Prostate gland (tissue), 2 donors: ENCODE results near the gene ITSN1. TPM values are rescaled to one million over a fixed set of nuclear protein-coding genes. Genes with fewer than 3 reads are reported as not detected.
"Not testable (repeated sequence)": the region's sequence is repeated elsewhere in the genome, so short reads cannot be mapped to it uniquely, and the experiment has no call there.

Experiments
- DNase-seq: peaks from one replicate; pipeline ENCODE4 v3.0.0-alpha.2; 2019; ENCODE audit warnings: low spot score
- H3K27ac ChIP-seq, 2 donors: fragments of 200-600 bp; sonication (generic); 2 replicates each; pipeline ENCODE4 v1.5.1; 2017 to 2019
- H3K27me3 ChIP-seq: fragments of 200-600 bp; sonication (generic); replicated peaks from 2 replicates; pipeline ENCODE4 v1.5.1; 2019; ENCODE audit not compliant: insufficient read depth
- H3K36me3 ChIP-seq, 2 donors: fragments of 200-600 bp; sonication (generic); 1 replicate in 1 of 2; 2 replicates in 1 of 2; pipeline versions ENCODE4 v1.5.1 to v1.8.1; 2017 to 2019
- H3K4me1 ChIP-seq: fragments of 200-600 bp; sonication (generic); replicated peaks from 2 replicates; pipeline ENCODE4 v1.5.1; 2019
- H3K4me3 ChIP-seq, 2 donors: fragments of 200-600 bp; sonication (generic); 2 replicates each; pipeline ENCODE4 v1.5.1; 2017 to 2019
- H3K9me3 ChIP-seq: fragments of 200-600 bp; sonication (generic); 2 replicates; pipeline ENCODE4 v1.5.1; 2017
- POLR2A ChIP-seq: fragments of 450-650 bp; IDR thresholded peaks from one replicate; pipeline ENCODE4 v1.6.1; 2016; ENCODE audit warnings: antibody characterized with exemption, mild to moderate bottlenecking
- POLR2AphosphoS5 ChIP-seq: sonication (generic); formaldehyde crosslinking; IDR thresholded peaks from one replicate; pipeline ENCODE4 v1.6.1; 2017; ENCODE audit warnings: antibody characterized with exemption
- WGBS: methylation state at CpG from one replicate; pipeline ENCODE4 v1.1.5; 2018; 5-methylcytosine and 5-hydroxymethylcytosine counted together
- intact Hi-C: fragments of 100-400 bp; cut with DNase I; formaldehyde crosslinking; loops from one replicate; pipeline ENCODE4 v1.14.2; 2022
- total RNA-seq, 2 donors: library from RNA; depleted of rRNA; stranded (reverse); fragments of >200 nt; gene quantifications; one replicate each; pipeline ENCODE4 v1.1.0, GENCODE V29; 2016
- TF ChIP-seq, protein P1 (sequence below), 4 experiments: fragments of 200-600 bp in 2 of 4; fragments of 450-650 bp in 2 of 4; sonication (generic) in 2 of 4; IDR thresholded peaks; 1 replicate in 3 of 4; 2 replicates in 1 of 4; pipeline ENCODE4 v1.5.1; 2016 to 2019; ENCODE audit warnings: antibody characterized with exemption in 4 of 4, mild to moderate bottlenecking in 2 of 4, moderate library complexity in 2 of 4

Gene ITSN1
- total RNA-seq, 2 donors from 2014 or later, result 14.8 to 44.9 TPM

GRCh38 chr21:33864150-33864549, 221.8 kb downstream of the ITSN1 start:
- H3K36me3 ChIP-seq, result no peaks in the 10 kb centered on the region
- intact Hi-C loops, result no loop called here
- DNase-seq, result no peak
- no peaks in the 10 kb centered on the region for H3K27me3 ChIP-seq
- no peaks in the 10 kb centered on the region for H3K9me3 ChIP-seq
- no peaks in the 10 kb centered on the region for H3K4me1 ChIP-seq
- no peak overlapping the region for H3K4me3 ChIP-seq
- WGBS, result 79% methylated on average over 1 of the region's 1 CpG
- TF ChIP-seq POLR2AphosphoS5 (no peak), POLR2A (no peak)
- TF ChIP-seq, protein P1, sequence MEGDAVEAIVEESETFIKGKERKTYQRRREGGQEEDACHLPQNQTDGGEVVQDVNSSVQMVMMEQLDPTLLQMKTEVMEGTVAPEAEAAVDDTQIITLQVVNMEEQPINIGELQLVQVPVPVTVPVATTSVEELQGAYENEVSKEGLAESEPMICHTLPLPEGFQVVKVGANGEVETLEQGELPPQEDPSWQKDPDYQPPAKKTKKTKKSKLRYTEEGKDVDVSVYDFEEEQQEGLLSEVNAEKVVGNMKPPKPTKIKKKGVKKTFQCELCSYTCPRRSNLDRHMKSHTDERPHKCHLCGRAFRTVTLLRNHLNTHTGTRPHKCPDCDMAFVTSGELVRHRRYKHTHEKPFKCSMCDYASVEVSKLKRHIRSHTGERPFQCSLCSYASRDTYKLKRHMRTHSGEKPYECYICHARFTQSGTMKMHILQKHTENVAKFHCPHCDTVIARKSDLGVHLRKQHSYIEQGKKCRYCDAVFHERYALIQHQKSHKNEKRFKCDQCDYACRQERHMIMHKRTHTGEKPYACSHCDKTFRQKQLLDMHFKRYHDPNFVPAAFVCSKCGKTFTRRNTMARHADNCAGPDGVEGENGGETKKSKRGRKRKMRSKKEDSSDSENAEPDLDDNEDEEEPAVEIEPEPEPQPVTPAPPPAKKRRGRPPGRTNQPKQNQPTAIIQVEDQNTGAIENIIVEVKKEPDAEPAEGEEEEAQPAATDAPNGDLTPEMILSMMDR (IDR thresholded peaks at IDR 0.05), result no peak
- H3K27ac ChIP-seq, result no peak overlapping the region

DNA sequence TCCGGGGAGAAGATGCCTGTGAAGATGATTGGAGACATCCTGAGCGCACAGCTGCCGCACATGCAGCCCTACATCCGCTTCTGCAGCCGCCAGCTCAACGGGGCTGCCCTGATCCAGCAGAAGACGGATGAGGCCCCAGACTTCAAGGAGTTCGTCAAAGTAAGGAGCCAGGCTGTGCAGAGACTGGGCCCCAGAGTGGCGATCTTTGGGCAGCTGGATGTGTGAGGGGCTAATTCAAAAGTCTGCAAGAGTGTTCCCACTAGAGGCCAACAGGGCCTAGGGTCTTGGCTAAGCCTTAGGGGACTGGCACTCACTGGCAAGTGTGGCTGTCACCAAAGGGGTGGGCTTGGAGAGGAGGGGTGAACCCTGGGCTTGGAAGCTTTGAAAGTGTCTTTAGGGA, 222.9 kb downstream of the ITSN1 start:
- H3K4me3 ChIP-seq, result no peak overlapping the region
- H3K27ac ChIP-seq, result no peak overlapping the region
- DNase-seq, result no peak
- intact Hi-C loops, result no loop called here
- no peaks in the 10 kb centered on the region for H3K27me3 ChIP-seq
- TF ChIP-seq, protein P1 (IDR thresholded peaks at IDR 0.05), result no peak
- no peak for TF ChIP-seq POLR2A
- TF ChIP-seq POLR2AphosphoS5, result no peak
- H3K9me3 ChIP-seq, result no peaks in the 10 kb centered on the region
- H3K36me3 ChIP-seq, result no peaks in the 10 kb centered on the region
- WGBS, result 89% methylated on average over 9 of the region's 9 CpGs
- no peaks in the 10 kb centered on the region for H3K4me1 ChIP-seq

DNA sequence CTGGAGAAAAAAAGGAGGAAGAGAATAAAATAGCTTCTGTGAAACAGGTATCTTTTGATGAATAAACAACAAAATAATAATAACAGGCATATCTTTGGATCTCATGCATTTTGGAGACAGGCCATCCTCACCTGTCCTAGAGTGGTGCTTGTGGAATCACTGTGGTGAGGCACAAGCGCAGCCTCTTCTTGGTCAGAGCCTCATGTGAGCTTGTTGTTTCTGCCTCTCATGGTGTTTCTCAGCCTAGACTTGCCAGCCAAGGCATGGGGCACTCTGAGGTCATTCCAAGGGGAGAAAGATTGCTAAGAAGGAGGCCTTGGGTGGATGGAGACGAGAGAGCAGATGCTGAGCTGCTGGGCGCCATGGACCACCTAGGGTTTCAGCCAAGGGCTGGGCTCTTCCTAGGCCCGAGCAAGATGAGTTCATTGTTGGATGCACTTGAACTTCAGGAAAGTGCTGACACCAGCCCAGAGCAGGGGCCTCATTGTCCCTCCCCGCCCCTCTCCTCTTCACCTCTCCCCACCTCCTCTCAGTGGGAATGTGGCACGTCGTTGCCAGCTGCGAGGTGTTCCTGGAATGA, 223.8 kb downstream of the ITSN1 start:
- Histone ChIP-seq H3K27ac (no peak overlapping the region), H3K9me3 (no peaks in the 10 kb centered on the region), H3K4me3 (no peak overlapping the region), H3K36me3 (no peaks in the 10 kb centered on the region), H3K4me1 (no peaks in the 10 kb centered on the region), H3K27me3 (no peaks in the 10 kb centered on the region)
- 88% methylated on average over 7 of the region's 8 CpGs for WGBS
- DNase-seq, result no peak
- intact Hi-C loops, result no loop called here
- TF ChIP-seq POLR2A, result no peak
- TF ChIP-seq, protein P1 (IDR thresholded peaks at IDR 0.05), result no peak
- TF ChIP-seq POLR2AphosphoS5, result no peak

DNA sequence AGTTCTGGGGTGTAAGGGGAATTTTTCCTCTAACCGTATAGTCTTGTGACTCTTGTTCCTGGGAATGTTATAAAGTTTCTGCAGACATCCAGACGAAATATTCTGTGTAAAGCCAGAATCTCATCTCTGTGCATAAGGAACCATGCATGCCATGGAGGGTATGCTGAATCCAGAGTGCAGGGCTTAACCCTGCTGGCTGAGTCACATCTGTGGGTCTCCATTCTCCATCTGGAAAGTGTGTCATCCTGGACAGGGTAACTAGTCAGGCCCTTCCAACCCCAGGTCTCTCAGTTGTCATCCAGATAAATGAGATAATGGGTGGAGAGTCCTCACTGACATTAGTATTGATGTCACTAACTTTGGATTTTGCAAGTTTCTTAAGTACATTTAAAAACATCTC, 224.5 kb downstream of the ITSN1 start:
- intact Hi-C loops, result no loop called here
- no peaks in the 10 kb centered on the region for H3K36me3 ChIP-seq
- no peak for TF ChIP-seq POLR2A
- TF ChIP-seq POLR2AphosphoS5, result no peak
- TF ChIP-seq, protein P1 (IDR thresholded peaks at IDR 0.05), result no peak
- no peak for DNase-seq
- no peak overlapping the region for H3K27ac ChIP-seq
- no peaks in the 10 kb centered on the region for H3K9me3 ChIP-seq
- H3K27me3 ChIP-seq, result no peaks in the 10 kb centered on the region
- 77% methylated on average over 2 of the region's 2 CpGs for WGBS
- no peaks in the 10 kb centered on the region for H3K4me1 ChIP-seq
- H3K4me3 ChIP-seq, result no peak overlapping the region

GRCh38 chr21:33867868-33868267, 225.6 kb downstream of the ITSN1 start:
- intact Hi-C loops, DNase-seq, H3K36me3 ChIP-seq, H3K4me3 ChIP-seq, H3K27me3 ChIP-seq, H3K4me1 ChIP-seq, H3K9me3 ChIP-seq, H3K27ac ChIP-seq: not testable (repeated sequence)
- 21% methylated on average over 13 of the region's 13 CpGs for WGBS
